HCT116 (cell line): Measurements from ENCODE around the gene LCOR. TPM values are rescaled to one million over a fixed set of nuclear protein-coding genes. Genes with fewer than 3 reads are reported as not detected.

Source experiments
- ATAC-seq: fragments of 200-7000 bp; cut with Tn5 transposase; 2 replicates; pipeline ENCODE4 v1.9.1; 2020; ENCODE audit warnings: mild to moderate bottlenecking, moderate library complexity
- BruUV-seq: library from RNA; stranded (reverse); fragments of 400-500 nt; replicated peaks from 2 replicates; lab custom pipeline; 2021; lab: Mats Ljungman, UMichigan
- CTCF ChIA-PET: fragments of 300-600 bp; sonication (Branson Sonifier 250); formaldehyde crosslinking; loops from one replicate; lab custom pipeline; 2021; ENCODE audit warnings: antibody characterized with exemption; lab: Charles Lee
- POLR2A ChIA-PET: fragments of 300-600, 350-600 bp; sonication (Branson Sonifier 250); formaldehyde crosslinking; loops from one replicate; lab custom pipeline; 2021; ENCODE audit warnings: antibody characterized with exemption; lab: Charles Lee
- RAD21 ChIA-PET, 2 experiments: fragments of 300-600 bp; sonication (Branson Sonifier 250); formaldehyde crosslinking; loops; one replicate each; lab custom pipeline; 2023; ENCODE audit warnings: low total read pairs in 2 of 2; ENCODE audit not compliant: uncharacterized antibody in 2 of 2, unreplicated experiment in 2 of 2, low non-redundant PET in 1 of 2; lab: Charles Lee
- DNase-seq: peaks from one replicate; pipeline ENCODE4 v3.0.0-alpha.2; 2010; ENCODE audit warnings: low read depth, low spot score
- H2AFZ ChIP-seq: fragments of 200-600 bp; shearing (Covaris generic), sonication (generic); 2 replicates; pipeline ENCODE4 v1.6.1; 2017; ENCODE audit warnings: low read depth, mixed run types, mixed read lengths, antibody characterized with exemption, low read length; ENCODE audit not compliant: poor library complexity, severe bottlenecking
- H3K27ac ChIP-seq: 2 replicates; pipeline ENCODE4 v1.5.1; 2012; ENCODE audit warnings: low read depth, low read length
- H3K27me3 ChIP-seq: fragments of 200-600 bp; sonication (generic); 2 replicates; pipeline ENCODE4 v1.6.1; 2016; ENCODE audit warnings: mixed run types, low read length, mixed read lengths; ENCODE audit not compliant: insufficient read depth
- H3K36me3 ChIP-seq, 2 experiments: fragments of 200-500 bp in 1 of 2; fragments of 200-600 bp in 1 of 2; sonication (Bioruptor generic) in 1 of 2; sonication (generic) in 1 of 2; 2 replicates each; pipeline versions ENCODE4 v1.5.1 to v1.6.1; 2014 to 2016; ENCODE audit warnings: low read length in 2 of 2, inconsistent platforms in 1 of 2, mixed read lengths in 1 of 2, mixed run types in 1 of 2; ENCODE audit not compliant: insufficient read depth in 2 of 2, control insufficient read depth in 1 of 2
- H3K4me1 ChIP-seq, 2 experiments: fragments of 200-600 bp in 1 of 2; sonication (generic) in 1 of 2; 2 replicates each; pipeline versions ENCODE4 v1.5.1 to v1.6.1; 2012 to 2017; ENCODE audit warnings: low read length in 2 of 2, inconsistent platforms in 1 of 2, mild to moderate bottlenecking in 1 of 2, mixed read lengths in 1 of 2, mixed run types in 1 of 2, moderate library complexity in 1 of 2; ENCODE audit not compliant: insufficient read depth in 2 of 2, control insufficient read depth in 1 of 2
- H3K4me2 ChIP-seq: fragments of 200-600 bp; sonication (generic); 2 replicates; pipeline ENCODE4 v1.6.1; 2017; ENCODE audit warnings: mixed run types, low read length, mixed read lengths
- H3K4me3 ChIP-seq, 2 experiments: fragments of 200-600 bp in 1 of 2; sonication (generic) in 1 of 2; replicated peaks in 1 of 2; 2 replicates each; pipeline ENCODE4 v1.5.1; 2011 to 2016; ENCODE audit warnings: low read length in 2 of 2, control low read depth in 1 of 2, low read depth in 1 of 2, mild to moderate bottlenecking in 1 of 2, mixed read lengths in 1 of 2, mixed run types in 1 of 2
- H3K79me2 ChIP-seq: fragments of 200-600 bp; sonication (generic); 2 replicates; pipeline ENCODE4 v1.6.1; 2017; ENCODE audit warnings: mild to moderate bottlenecking, mixed run types, low read length, moderate library complexity, mixed read lengths; ENCODE audit not compliant: insufficient read depth
- H3K9ac ChIP-seq: fragments of 200-600 bp; sonication (generic); 2 replicates; pipeline ENCODE4 v1.6.1; 2016; ENCODE audit warnings: low read length, mixed read lengths
- H3K9me2 ChIP-seq: fragments of 200-600 bp; sonication (generic), shearing (Covaris generic); 2 replicates; pipeline ENCODE4 v1.6.1; 2017; ENCODE audit warnings: mixed run types, mild to moderate bottlenecking, moderate library complexity; ENCODE audit not compliant: insufficient read depth
- H3K9me3 ChIP-seq, 2 experiments: fragments of 200-500 bp in 1 of 2; fragments of 200-600 bp in 1 of 2; sonication (Bioruptor generic) in 1 of 2; sonication (generic) in 1 of 2; 2 replicates each; pipeline ENCODE4 v1.6.1; 2014 to 2017; ENCODE audit warnings: low read length in 2 of 2, mixed read lengths in 2 of 2, inconsistent platforms in 1 of 2, low read depth in 1 of 2, mild to moderate bottlenecking in 1 of 2, mixed run types in 1 of 2, moderate library complexity in 1 of 2; ENCODE audit not compliant: control insufficient read depth in 1 of 2, insufficient read depth in 1 of 2
- H4K20me1 ChIP-seq: fragments of 200-600 bp; sonication (generic), shearing (Covaris generic); 2 replicates; pipeline ENCODE4 v1.6.1; 2017; ENCODE audit warnings: mixed run types, mild to moderate bottlenecking, moderate library complexity; ENCODE audit not compliant: insufficient read depth
- CBX3 ChIP-seq: IDR thresholded peaks from 2 replicates; pipeline ENCODE4 v1.6.1; 2012; ENCODE audit warnings: low read depth
- EGR1 ChIP-seq: IDR thresholded peaks from 2 replicates; pipeline ENCODE4 v1.6.1; 2012; ENCODE audit warnings: low read depth
- ELF1 ChIP-seq: IDR thresholded peaks from 2 replicates; pipeline ENCODE4 v1.6.1; 2012; ENCODE audit warnings: low read depth, borderline replicate concordance
- EZH2 ChIP-seq: fragments of 200-600 bp; sonication (generic); IDR thresholded peaks from 2 replicates; pipeline ENCODE4 v1.6.1; 2017; ENCODE audit warnings: antibody characterized with exemption, mixed run types
- FOSL1 ChIP-seq: IDR thresholded peaks from 2 replicates; pipeline ENCODE4 v1.6.1; 2012; ENCODE audit warnings: low read depth
- JUND ChIP-seq: IDR thresholded peaks from 2 replicates; pipeline ENCODE4 v1.6.1; 2012
- POLR2A ChIP-seq: IDR thresholded peaks from 2 replicates; pipeline ENCODE4 v1.7.0; 2011; ENCODE audit warnings: borderline replicate concordance; ENCODE audit not compliant: insufficient read depth, insufficient read length; ENCODE audit errors: extremely low read depth
- POLR2AphosphoS5 ChIP-seq: IDR thresholded peaks from 2 replicates; pipeline ENCODE4 v1.6.1; 2011; ENCODE audit warnings: mild to moderate bottlenecking, low read depth, low read length, moderate library complexity
- RAD21 ChIP-seq: IDR thresholded peaks from 2 replicates; pipeline ENCODE4 v1.6.1; 2012; ENCODE audit warnings: low read depth, mild to moderate bottlenecking
- SIN3A ChIP-seq: IDR thresholded peaks from 2 replicates; pipeline ENCODE4 v1.6.1; 2012; ENCODE audit warnings: low read depth
- SP1 ChIP-seq: IDR thresholded peaks from 2 replicates; pipeline ENCODE4 v1.6.1; 2012; ENCODE audit warnings: low read depth
- SRF ChIP-seq: IDR thresholded peaks from 2 replicates; pipeline ENCODE4 v1.6.1; 2012; ENCODE audit warnings: low read depth
- YY1 ChIP-seq: IDR thresholded peaks from 2 replicates; pipeline ENCODE4 v1.6.1; 2011; ENCODE audit warnings: low read length, low read depth, moderate library complexity, mild to moderate bottlenecking; ENCODE audit not compliant: insufficient replicate concordance; ENCODE audit errors: extremely low read depth
- ZFX ChIP-seq: fragments of 450-650 bp; IDR thresholded peaks from 2 replicates; pipeline ENCODE4 v1.6.1; 2017
- intact Hi-C: fragments of 100-400 bp; cut with micrococcal nuclease; formaldehyde crosslinking; loops from 2 replicates; pipeline ENCODE4 v1.10.0; 2022
- total RNA-seq: library from RNA; stranded (reverse); gene quantifications from one replicate; pipeline ENCODE4 v1.2.1, GENCODE V29; 2021; ENCODE audit not compliant: unreplicated experiment
- TF ChIP-seq, protein P1 (sequence below): IDR thresholded peaks from 2 replicates; pipeline ENCODE4 v1.6.1; 2012
- TF ChIP-seq, protein P2 (sequence below): IDR thresholded peaks from 2 replicates; pipeline ENCODE4 v1.6.1; 2012; ENCODE audit warnings: low read depth
- TF ChIP-seq, protein P3 (sequence below), 3 experiments: fragments of 200-600 bp in 1 of 3; sonication (generic) in 1 of 3; IDR thresholded peaks in 2 of 3; conservative IDR thresholded peaks in 1 of 3; 2 replicates each; pipeline ENCODE4 v1.5.1; 2012 to 2017; ENCODE audit warnings: low read depth in 2 of 3, low read length in 2 of 3, antibody characterized with exemption in 1 of 3, borderline replicate concordance in 1 of 3, control low read depth in 1 of 3, mild to moderate bottlenecking in 1 of 3, mixed read lengths in 1 of 3, mixed run types in 1 of 3, moderate library complexity in 1 of 3; ENCODE audit not compliant: insufficient read depth in 1 of 3

Gene LCOR
- total RNA-seq, 1 experiment from 2014 or later: 59.9 TPM

DNA sequence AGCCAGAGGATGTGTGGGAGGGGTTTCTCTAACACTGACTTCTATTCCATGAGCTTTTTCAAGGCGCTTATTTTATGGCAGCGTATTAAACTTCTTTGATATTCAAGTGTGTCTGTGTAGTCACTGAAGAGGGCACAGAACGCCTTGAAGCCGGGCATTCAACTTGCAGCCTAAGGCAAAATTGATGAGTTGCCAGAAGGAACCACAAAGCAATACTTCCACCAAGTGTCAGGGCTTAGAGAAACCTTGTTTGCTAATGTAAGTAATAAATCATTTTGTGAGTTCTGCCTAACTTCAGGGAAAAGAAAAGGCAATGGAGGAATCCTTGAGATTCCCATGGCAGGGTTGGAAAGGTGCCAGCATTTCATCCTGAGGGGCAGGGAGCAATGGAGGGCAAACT is 163.8 kb downstream of the LCOR start:
- intact Hi-C loops: no loop called here
- no peaks in the 10 kb centered on the region for H3K36me3 ChIP-seq
- H3K4me3 ChIP-seq: no peak overlapping the region
- RAD21 ChIA-PET: no interaction called here
- TF ChIP-seq ZFX: no peak
- no peak for TF ChIP-seq ELF1
- TF ChIP-seq RAD21: 0 out of 2 replicates have a peak, but pooled peaks have one; percentile 4
- no TSS peak for BruUV-seq
- POLR2A ChIA-PET: no interaction called here
- H3K27ac ChIP-seq: no peak overlapping the region
- no peak overlapping the region for H3K4me2 ChIP-seq
- no peaks in the 10 kb centered on the region for H3K79me2 ChIP-seq
- CTCF ChIA-PET: no interaction called here
- no peak overlapping the region for H2AFZ ChIP-seq
- H3K4me1 ChIP-seq: no peaks in the 10 kb centered on the region
- no peaks in the 10 kb centered on the region for H3K27me3 ChIP-seq
- H3K9ac ChIP-seq: no peak overlapping the region
- H3K9me2 ChIP-seq: no peaks in the 10 kb centered on the region
- DNase-seq (no peak), ATAC-seq (no peak)
- no peaks in the 10 kb centered on the region for H4K20me1 ChIP-seq
- H3K9me3 ChIP-seq: no peaks in the 10 kb centered on the region

DNA sequence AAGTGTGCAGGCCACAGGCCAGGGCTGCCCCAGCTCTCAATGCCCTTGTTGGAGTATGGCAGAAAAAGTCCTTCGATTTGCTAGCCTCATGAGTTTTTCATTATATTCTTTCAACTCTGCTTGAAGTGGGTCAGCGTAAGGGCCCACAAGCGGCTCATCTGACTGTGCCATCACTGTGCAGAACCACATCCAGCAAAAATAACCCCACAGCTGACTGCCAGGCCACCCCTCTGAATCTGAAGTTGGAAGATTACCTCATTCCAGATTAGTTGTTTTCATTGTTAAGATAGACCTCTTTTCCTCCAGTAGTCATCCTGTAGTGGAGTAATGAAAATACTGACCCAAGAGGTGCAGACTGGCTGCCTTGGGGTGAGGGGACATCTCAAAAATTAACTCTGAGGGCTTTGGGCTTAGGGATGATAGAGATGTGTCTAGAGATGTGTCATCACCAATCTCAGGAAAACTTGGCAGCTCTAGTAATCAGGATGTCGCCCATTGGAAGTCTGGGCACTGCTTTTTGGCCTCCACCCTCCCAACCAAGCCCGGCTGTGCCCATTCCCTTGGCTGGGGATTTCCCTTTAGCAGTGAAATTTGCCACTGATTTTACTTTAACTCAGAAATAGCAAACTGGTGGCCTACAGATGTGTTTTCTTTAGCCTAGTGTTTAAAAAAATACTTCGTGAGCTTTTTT is 164.3 kb downstream of the LCOR start:
- H3K79me2 ChIP-seq: no peaks in the 10 kb centered on the region
- H3K27ac ChIP-seq: no peak overlapping the region
- POLR2A ChIA-PET: no interaction called here
- no TSS peak for BruUV-seq
- CTCF ChIA-PET: no interaction called here
- no peaks in the 10 kb centered on the region for H3K9me3 ChIP-seq
- RAD21 ChIA-PET: no interaction called here
- H3K4me1 ChIP-seq: no peaks in the 10 kb centered on the region
- H3K4me3 ChIP-seq: no peak overlapping the region
- ATAC-seq (no peak), DNase-seq (no peak)
- H3K27me3 ChIP-seq: no peaks in the 10 kb centered on the region
- H3K4me2 ChIP-seq: no peak overlapping the region
- H3K9me2 ChIP-seq: no peaks in the 10 kb centered on the region
- H3K9ac ChIP-seq: no peak overlapping the region
- intact Hi-C loops: no loop called here
- no peaks in the 10 kb centered on the region for H3K36me3 ChIP-seq
- no peak overlapping the region for H2AFZ ChIP-seq
- no peaks in the 10 kb centered on the region for H4K20me1 ChIP-seq
- TF ChIP-seq JUND (no peak), CBX3 (no peak), YY1 (no peak), POLR2A (no peak), EZH2 (no peak), ZFX (no peak), SRF (no peak), FOSL1 (no peak), POLR2AphosphoS5 (no peak), SIN3A (no peak), ELF1 (no peak), SP1 (no peak), EGR1 (no peak)
- TF ChIP-seq, protein P1, sequence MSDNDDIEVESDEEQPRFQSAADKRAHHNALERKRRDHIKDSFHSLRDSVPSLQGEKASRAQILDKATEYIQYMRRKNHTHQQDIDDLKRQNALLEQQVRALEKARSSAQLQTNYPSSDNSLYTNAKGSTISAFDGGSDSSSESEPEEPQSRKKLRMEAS: no peak
- TF ChIP-seq, protein P2, sequence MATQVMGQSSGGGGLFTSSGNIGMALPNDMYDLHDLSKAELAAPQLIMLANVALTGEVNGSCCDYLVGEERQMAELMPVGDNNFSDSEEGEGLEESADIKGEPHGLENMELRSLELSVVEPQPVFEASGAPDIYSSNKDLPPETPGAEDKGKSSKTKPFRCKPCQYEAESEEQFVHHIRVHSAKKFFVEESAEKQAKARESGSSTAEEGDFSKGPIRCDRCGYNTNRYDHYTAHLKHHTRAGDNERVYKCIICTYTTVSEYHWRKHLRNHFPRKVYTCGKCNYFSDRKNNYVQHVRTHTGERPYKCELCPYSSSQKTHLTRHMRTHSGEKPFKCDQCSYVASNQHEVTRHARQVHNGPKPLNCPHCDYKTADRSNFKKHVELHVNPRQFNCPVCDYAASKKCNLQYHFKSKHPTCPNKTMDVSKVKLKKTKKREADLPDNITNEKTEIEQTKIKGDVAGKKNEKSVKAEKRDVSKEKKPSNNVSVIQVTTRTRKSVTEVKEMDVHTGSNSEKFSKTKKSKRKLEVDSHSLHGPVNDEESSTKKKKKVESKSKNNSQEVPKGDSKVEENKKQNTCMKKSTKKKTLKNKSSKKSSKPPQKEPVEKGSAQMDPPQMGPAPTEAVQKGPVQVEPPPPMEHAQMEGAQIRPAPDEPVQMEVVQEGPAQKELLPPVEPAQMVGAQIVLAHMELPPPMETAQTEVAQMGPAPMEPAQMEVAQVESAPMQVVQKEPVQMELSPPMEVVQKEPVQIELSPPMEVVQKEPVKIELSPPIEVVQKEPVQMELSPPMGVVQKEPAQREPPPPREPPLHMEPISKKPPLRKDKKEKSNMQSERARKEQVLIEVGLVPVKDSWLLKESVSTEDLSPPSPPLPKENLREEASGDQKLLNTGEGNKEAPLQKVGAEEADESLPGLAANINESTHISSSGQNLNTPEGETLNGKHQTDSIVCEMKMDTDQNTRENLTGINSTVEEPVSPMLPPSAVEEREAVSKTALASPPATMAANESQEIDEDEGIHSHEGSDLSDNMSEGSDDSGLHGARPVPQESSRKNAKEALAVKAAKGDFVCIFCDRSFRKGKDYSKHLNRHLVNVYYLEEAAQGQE: no peak
- TF ChIP-seq, protein P3, sequence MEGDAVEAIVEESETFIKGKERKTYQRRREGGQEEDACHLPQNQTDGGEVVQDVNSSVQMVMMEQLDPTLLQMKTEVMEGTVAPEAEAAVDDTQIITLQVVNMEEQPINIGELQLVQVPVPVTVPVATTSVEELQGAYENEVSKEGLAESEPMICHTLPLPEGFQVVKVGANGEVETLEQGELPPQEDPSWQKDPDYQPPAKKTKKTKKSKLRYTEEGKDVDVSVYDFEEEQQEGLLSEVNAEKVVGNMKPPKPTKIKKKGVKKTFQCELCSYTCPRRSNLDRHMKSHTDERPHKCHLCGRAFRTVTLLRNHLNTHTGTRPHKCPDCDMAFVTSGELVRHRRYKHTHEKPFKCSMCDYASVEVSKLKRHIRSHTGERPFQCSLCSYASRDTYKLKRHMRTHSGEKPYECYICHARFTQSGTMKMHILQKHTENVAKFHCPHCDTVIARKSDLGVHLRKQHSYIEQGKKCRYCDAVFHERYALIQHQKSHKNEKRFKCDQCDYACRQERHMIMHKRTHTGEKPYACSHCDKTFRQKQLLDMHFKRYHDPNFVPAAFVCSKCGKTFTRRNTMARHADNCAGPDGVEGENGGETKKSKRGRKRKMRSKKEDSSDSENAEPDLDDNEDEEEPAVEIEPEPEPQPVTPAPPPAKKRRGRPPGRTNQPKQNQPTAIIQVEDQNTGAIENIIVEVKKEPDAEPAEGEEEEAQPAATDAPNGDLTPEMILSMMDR (IDR thresholded peaks at IDR 0.05 in 2 of 3, conservative IDR thresholded peaks at IDR 0.05 in 1 of 3; ENCODE audit: borderline replicate concordance in 1 of 3, insufficient read depth in 1 of 3, low read depth in 2 of 3, low read length in 2 of 3): no peak
